ENCODE data around the gene GSN. TPM values are rescaled to one million over a fixed set of nuclear protein-coding genes. Genes with fewer than 3 reads are reported as not detected.

The GSN gene
- total RNA-seq, 1 donor from 2014 or later, result 174 TPM

GRCh38 chr9:121312169-121312568 is 44.2 kb downstream of the GSN start:
- no peak overlapping the region for H3K4me3 ChIP-seq (ENCODE audit: low read depth, low read length)
- no peak for TF ChIP-seq CTCF (conservative IDR thresholded peaks at IDR 0.05; ENCODE audit: low read depth, low read length)
- DNase-seq (ENCODE audit: low read depth), result no peak

GRCh38 chr9:121313458-121314152 is 45.6 kb downstream of the GSN start:
- DNase-seq (ENCODE audit: low read depth), result no peak
- no peak overlapping the region for H3K4me3 ChIP-seq (ENCODE audit: low read depth, low read length)
- TF ChIP-seq CTCF (conservative IDR thresholded peaks at IDR 0.05; ENCODE audit: low read depth, low read length), result no peak

- TF ChIP-seq CTCF (conservative IDR thresholded peaks at IDR 0.05; ENCODE audit: low read depth, low read length), result no peak
- H3K4me3 ChIP-seq (ENCODE audit: low read depth, low read length), result no peak overlapping the region
- DNase-seq (ENCODE audit: low read depth), result no peak
Observed at GRCh38 chr9:121316378-121316777, 48.4 kb downstream of the GSN start.

- no peak for DNase-seq (ENCODE audit: low read depth)
- no peak overlapping the region for H3K4me3 ChIP-seq (ENCODE audit: low read depth, low read length)
- TF ChIP-seq CTCF (conservative IDR thresholded peaks at IDR 0.05; ENCODE audit: low read depth, low read length), result no peak
Observed at GRCh38 chr9:121316852-121317373, 49.0 kb downstream of the GSN start.

GRCh38 chr9:121317737-121318630 is 50.0 kb downstream of the GSN start:
- TF ChIP-seq CTCF (conservative IDR thresholded peaks at IDR 0.05; ENCODE audit: low read depth, low read length), result no peak
- DNase-seq (ENCODE audit: low read depth), result no peak
- no peak overlapping the region for H3K4me3 ChIP-seq (ENCODE audit: low read depth, low read length)

- no peak for TF ChIP-seq CTCF (conservative IDR thresholded peaks at IDR 0.05; ENCODE audit: low read depth, low read length)
- DNase-seq (ENCODE audit: low read depth), result no peak
- no peak overlapping the region for H3K4me3 ChIP-seq (ENCODE audit: low read depth, low read length)
Observed at GRCh38 chr9:121318631-121319382, 50.8 kb downstream of the GSN start.

Measured in epithelial cell of proximal tubule (primary cell).